H9 (cell line): ENCODE data around the gene ANKRD26. TPM values are rescaled to one million over a fixed set of nuclear protein-coding genes. Genes with fewer than 3 reads are reported as not detected.
A peak's percentile ranks its signal among the peaks of the same experiment; 100 is the strongest.

ENCODE experiments used
- DNase-seq: peaks from one replicate; pipeline ENCODE4 v3.0.0-alpha.2; 2017
- H2AFZ ChIP-seq: one replicate; pipeline ENCODE4 v1.6.1; 2013; ENCODE audit warnings: mild to moderate bottlenecking, low read length, control low read depth, moderate library complexity
- H2AK5ac ChIP-seq: 2 replicates; pipeline ENCODE4 v1.6.1; 2013; ENCODE audit warnings: low read length, control low read depth, mixed read lengths; ENCODE audit not compliant: insufficient read length
- H2BK120ac ChIP-seq: one replicate; pipeline ENCODE4 v1.6.1; 2013; ENCODE audit warnings: low read depth, mild to moderate bottlenecking, low read length, control low read depth, inconsistent platforms; ENCODE audit not compliant: poor library complexity, severe bottlenecking
- H2BK12ac ChIP-seq: 2 replicates; pipeline ENCODE4 v1.6.1; 2013; ENCODE audit warnings: low read length, control low read depth, mixed read lengths, low read depth; ENCODE audit not compliant: insufficient read length
- H2BK15ac ChIP-seq: 2 replicates; pipeline ENCODE4 v1.6.1; 2013; ENCODE audit warnings: low read depth, low read length, control low read depth
- H2BK20ac ChIP-seq: one replicate; pipeline ENCODE4 v1.6.1; 2013; ENCODE audit warnings: low read depth, mild to moderate bottlenecking, low read length, control low read depth, inconsistent platforms; ENCODE audit not compliant: poor library complexity, severe bottlenecking
- H2BK5ac ChIP-seq: 2 replicates; pipeline ENCODE4 v1.6.1; 2013; ENCODE audit warnings: low read length, control low read depth, mixed read lengths; ENCODE audit not compliant: insufficient read length
- H3K14ac ChIP-seq: 2 replicates; pipeline ENCODE4 v1.6.1; 2013; ENCODE audit warnings: low read length, control low read depth; ENCODE audit not compliant: insufficient read depth
- H3K18ac ChIP-seq: 2 replicates; pipeline ENCODE4 v1.6.1; 2013; ENCODE audit warnings: low read depth, mild to moderate bottlenecking, mixed read lengths, low read length, control low read depth; ENCODE audit not compliant: insufficient read length
- H3K23ac ChIP-seq: 2 replicates; pipeline ENCODE4 v1.6.1; 2013; ENCODE audit warnings: low read length, control low read depth, mixed read lengths, low read depth; ENCODE audit not compliant: insufficient read length
- H3K23me2 ChIP-seq: 2 replicates; pipeline ENCODE4 v1.6.1; 2013; ENCODE audit warnings: low read depth, mild to moderate bottlenecking, mixed read lengths, low read length, control low read depth; ENCODE audit not compliant: insufficient read length, poor library complexity, severe bottlenecking
- H3K27ac ChIP-seq: 2 replicates; pipeline ENCODE4 v1.5.1; 2013; ENCODE audit warnings: low read length, control low read depth, mixed read lengths, low read depth; ENCODE audit not compliant: insufficient read length
- H3K27me3 ChIP-seq: 2 replicates; pipeline ENCODE4 v1.6.1; 2013; ENCODE audit warnings: low read length, control low read depth, inconsistent platforms; ENCODE audit not compliant: insufficient read depth
- H3K4ac ChIP-seq: 2 replicates; pipeline ENCODE4 v1.6.1; 2013; ENCODE audit warnings: low read depth, mild to moderate bottlenecking, control low read depth, inconsistent platforms, low read length, moderate library complexity
- H3K4me1 ChIP-seq: 2 replicates; pipeline ENCODE4 v1.6.1; 2013; ENCODE audit warnings: low read length, control low read depth, inconsistent platforms; ENCODE audit not compliant: insufficient read depth
- H3K4me2 ChIP-seq: 2 replicates; pipeline ENCODE4 v1.6.1; 2013; ENCODE audit warnings: low read length, control low read depth, mixed read lengths; ENCODE audit not compliant: insufficient read length, insufficient read depth
- H3K56ac ChIP-seq: 2 replicates; pipeline ENCODE4 v1.6.1; 2013; ENCODE audit warnings: low read depth, mild to moderate bottlenecking, mixed read lengths, low read length, control low read depth; ENCODE audit not compliant: insufficient read length
- H3K79me1 ChIP-seq: 2 replicates; pipeline ENCODE4 v1.6.1; 2013; ENCODE audit warnings: low read depth, mild to moderate bottlenecking, moderate library complexity, low read length, control low read depth, inconsistent platforms; ENCODE audit not compliant: insufficient read depth, poor library complexity, severe bottlenecking
- H3K79me2 ChIP-seq: 2 replicates; pipeline ENCODE4 v1.6.1; 2013; ENCODE audit warnings: low read length, control low read depth, inconsistent platforms; ENCODE audit not compliant: insufficient read depth
- H3K9ac ChIP-seq: 2 replicates; pipeline ENCODE4 v1.6.1; 2013; ENCODE audit warnings: low read length, control low read depth, mixed read lengths; ENCODE audit not compliant: insufficient read length; ENCODE audit errors: extremely low read depth
- H3K9me3 ChIP-seq: one replicate; pipeline ENCODE4 v1.6.1; 2013; ENCODE audit warnings: low read depth, low read length, inconsistent platforms; ENCODE audit not compliant: control insufficient read depth
- H3T11ph ChIP-seq: one replicate; pipeline ENCODE4 v1.6.1; 2013; ENCODE audit warnings: mild to moderate bottlenecking, low read length, control low read depth, inconsistent platforms
- H4K20me1 ChIP-seq: one replicate; pipeline ENCODE4 v1.6.1; 2013; ENCODE audit not compliant: control insufficient read depth, insufficient read length, insufficient read depth
- H4K5ac ChIP-seq: 2 replicates; pipeline ENCODE4 v1.6.1; 2013; ENCODE audit warnings: low read depth, mild to moderate bottlenecking, mixed read lengths, low read length, control low read depth; ENCODE audit not compliant: insufficient read length
- H4K8ac ChIP-seq: replicated peaks from 2 replicates; pipeline ENCODE4 v1.6.1; 2013; ENCODE audit warnings: low read length, control low read depth, mixed read lengths, low read depth; ENCODE audit not compliant: insufficient read length
- H4K91ac ChIP-seq: 2 replicates; pipeline ENCODE4 v1.6.1; 2013; ENCODE audit warnings: low read depth, mild to moderate bottlenecking, moderate library complexity, mixed read lengths, low read length, control low read depth; ENCODE audit not compliant: insufficient read length
- H3K27ac Mint-ChIP-seq, 3 experiments: 2 replicates in 2 of 3; 3 replicates in 1 of 3; pipeline ENCODE4 v1.8.0; 2020 to 2021; ENCODE audit warnings: mixed read lengths in 3 of 3, mild to moderate bottlenecking in 1 of 3, moderate library complexity in 1 of 3
- H3K27me3 Mint-ChIP-seq: 2 replicates; pipeline ENCODE4 v1.8.0; 2021; ENCODE audit warnings: low read depth, mild to moderate bottlenecking, moderate library complexity, mixed read lengths
- H3K36me3 Mint-ChIP-seq, 3 experiments: 2 replicates in 2 of 3; 3 replicates in 1 of 3; pipeline ENCODE4 v1.8.0; 2020 to 2021; ENCODE audit warnings: low read depth in 3 of 3, mixed read lengths in 3 of 3; ENCODE audit not compliant: insufficient read depth in 1 of 3
- H3K4me1 Mint-ChIP-seq, 2 experiments: 2 replicates each; pipeline ENCODE4 v1.8.0; 2020; ENCODE audit warnings: mixed read lengths in 2 of 2
- H3K4me3 Mint-ChIP-seq, 2 experiments: 2 replicates in 1 of 2; 3 replicates in 1 of 2; pipeline ENCODE4 v1.8.0; 2020 to 2021; ENCODE audit warnings: mild to moderate bottlenecking in 2 of 2, mixed read lengths in 2 of 2, moderate library complexity in 1 of 2
- H3K9me3 Mint-ChIP-seq, 2 experiments: 2 replicates in 1 of 2; 3 replicates in 1 of 2; pipeline ENCODE4 v1.8.0; 2020; ENCODE audit warnings: mild to moderate bottlenecking in 2 of 2, mixed read lengths in 2 of 2, moderate library complexity in 1 of 2
- CTCF ChIP-seq: fragments of 200-600 bp; sonication (generic); conservative IDR thresholded peaks from 3 replicates; pipeline ENCODE4 v1.8.0; 2021; ENCODE audit warnings: antibody characterized with exemption, mild to moderate bottlenecking
- WGBS: extraction: QIAGEN DNeasy Blood & Tissue Kit; methylation state at CpG from one replicate; pipeline ENCODE4 v1.1.7; 2013; ENCODE audit warnings: missing lambda C conversion rate, low lambda C conversion rate, mixed read lengths; ENCODE audit not compliant: insufficient read length; ENCODE audit errors: extremely low coverage; 5-methylcytosine and 5-hydroxymethylcytosine counted together
- total RNA-seq: library from RNA; stranded (reverse); gene quantifications from 2 replicates; pipeline ENCODE4 v1.2.1, GENCODE V29; 2021

ANKRD26 gene
- total RNA-seq, 1 experiment from 2014 or later = 9.4 TPM

GRCh38 chr10:26977635-26978034 is 122.7 kb downstream of the ANKRD26 start:
- H3K4me3 Mint-ChIP-seq = no peak overlapping the region
- H3K36me3 Mint-ChIP-seq = peaks cover 0 to 6% (median 4%) of the 10 kb centered on the region in 3 experiments; a peak in 6 of 7 replicates
- DNase-seq = no peak

More at GRCh38 chr10:26977635-26978034, 122.7 kb downstream of the ANKRD26 start:
- TF ChIP-seq CTCF = no peak
- Histone ChIP-seq H2AK5ac (no peak overlapping the region), H3K9me3 (no peaks in the 10 kb centered on the region), H3K79me1 (no peaks in the 10 kb centered on the region), H3K27me3 (no peaks in the 10 kb centered on the region), H3T11ph (no peak overlapping the region), H3K23ac (no peak overlapping the region), H3K4me1 (no peaks in the 10 kb centered on the region), H4K20me1 (no peaks in the 10 kb centered on the region), H2BK12ac (no peak overlapping the region), H3K4me2 (no peak overlapping the region), H2BK15ac (no peak overlapping the region), H3K27ac (no peak overlapping the region), H3K14ac (no peak overlapping the region), H3K23me2 (no peaks in the 10 kb centered on the region), H4K91ac (no peak overlapping the region), H4K8ac (no peak overlapping the region), H3K56ac (no peak overlapping the region), H4K5ac (no peak overlapping the region), H2AFZ (no peak overlapping the region), H3K9ac (no peak overlapping the region), H2BK120ac (no peak overlapping the region), H3K18ac (no peak overlapping the region), H2BK20ac (no peak overlapping the region), H3K4ac (no peak overlapping the region), H3K79me2 (no peaks in the 10 kb centered on the region), H2BK5ac (no peak overlapping the region)
- no peaks in the 10 kb centered on the region; a peak in 1 of 5 replicates for H3K9me3 Mint-ChIP-seq
- peak overlapping the region in 1 of 3 experiments; percentile 68; a peak in 3 of 7 replicates for H3K27ac Mint-ChIP-seq
- WGBS = no CpG with 5 or more reads among the region's 2 CpGs
- no peaks in the 10 kb centered on the region for H3K27me3 Mint-ChIP-seq
- H3K4me1 Mint-ChIP-seq = peaks cover 11 to 13% of the 10 kb centered on the region in 2 experiments
